ENCODE data around the gene PAM.

GRCh38 chr5:102895976-102896375, 140.9 kb downstream of the PAM start:
- TF ChIP-seq CTCF (IDR thresholded peaks at IDR 0.05; ENCODE audit: low read length) (no peak), EZH2 (optimal IDR thresholded peaks at IDR 0.05; ENCODE audit: low read depth, low read length) (no peak), EZH2phosphoT487 (IDR thresholded peaks at IDR 0.05; ENCODE audit: low read length) (no peak)

Measured in MM.1S (cell line).